Measurements from ENCODE around the gene RABGAP1L.
"Not testable (repeated sequence)": the region's sequence is repeated elsewhere in the genome, so short reads cannot be mapped to it uniquely, and the experiment has no call there.

The RABGAP1L gene

GRCh38 chr1:174841747-174842146, 682.4 kb downstream of the RABGAP1L start:
- DNase-seq, result no peak

DNA sequence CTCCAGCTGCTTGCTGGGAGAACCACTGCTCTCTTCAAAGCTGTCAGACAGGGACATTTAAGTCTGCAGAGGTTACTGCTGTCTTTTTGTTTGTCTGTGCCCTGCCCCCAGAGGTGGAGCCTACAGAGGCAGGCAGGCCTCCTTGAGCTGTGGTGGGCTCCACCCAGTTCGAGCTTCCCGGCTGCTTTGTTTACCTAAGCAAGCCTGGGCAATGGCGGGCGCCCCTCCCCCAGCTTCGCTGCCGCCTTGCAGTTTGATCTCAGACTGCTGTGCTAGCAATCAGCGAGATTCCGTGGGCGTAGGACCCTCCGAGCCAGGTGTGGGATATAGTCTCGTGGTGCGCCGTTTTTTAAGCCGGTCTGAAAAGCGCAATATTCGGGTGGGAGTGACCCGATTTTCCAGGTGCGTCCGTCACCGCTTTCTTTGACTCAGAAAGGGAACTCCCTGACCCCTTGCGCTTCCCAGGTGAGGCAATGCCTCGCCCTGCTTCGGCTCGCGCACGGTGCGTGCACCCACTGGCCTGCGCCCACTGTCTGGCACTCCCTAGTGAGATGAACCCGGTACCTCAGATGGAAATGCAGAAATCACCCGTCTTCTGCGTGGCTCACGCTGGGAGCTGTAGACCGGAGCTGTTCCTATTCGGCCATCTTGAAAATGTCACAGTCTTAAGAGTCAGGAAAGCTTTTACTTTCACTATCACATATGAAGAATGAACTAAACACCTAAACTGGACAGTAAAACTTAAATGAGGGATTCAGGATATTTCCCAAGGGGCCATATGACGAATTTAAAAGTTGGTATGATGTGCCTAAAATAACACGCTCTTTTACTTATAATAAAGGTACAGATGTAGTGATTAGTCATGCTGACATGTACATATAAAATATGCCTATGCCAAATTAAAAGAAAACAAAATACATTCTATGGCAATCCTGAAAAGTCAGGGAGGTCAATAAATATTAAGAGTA, 689.6 kb downstream of the RABGAP1L start:
- DNase-seq, result not testable (repeated sequence)

DNA sequence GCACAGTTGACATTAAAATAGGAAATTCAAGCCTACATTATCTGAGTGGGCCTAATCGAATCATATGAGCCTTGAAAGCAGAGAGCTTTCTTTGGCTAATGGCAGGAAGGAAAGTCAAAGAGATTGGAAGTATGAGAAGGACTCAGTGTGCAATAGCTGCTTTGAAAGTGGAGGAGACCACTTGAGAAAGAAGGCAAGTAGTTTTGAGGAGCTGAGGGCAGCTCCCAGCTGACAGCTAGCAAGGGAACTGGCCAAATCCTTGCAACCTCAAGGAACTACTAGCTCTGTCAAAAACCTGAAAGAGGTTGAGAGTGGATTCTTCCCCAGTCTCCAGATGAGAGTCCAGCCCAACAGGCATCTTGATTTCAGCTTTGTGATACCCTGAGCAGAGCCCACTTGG, 691.4 kb downstream of the RABGAP1L start:
- no peak for DNase-seq

DNA sequence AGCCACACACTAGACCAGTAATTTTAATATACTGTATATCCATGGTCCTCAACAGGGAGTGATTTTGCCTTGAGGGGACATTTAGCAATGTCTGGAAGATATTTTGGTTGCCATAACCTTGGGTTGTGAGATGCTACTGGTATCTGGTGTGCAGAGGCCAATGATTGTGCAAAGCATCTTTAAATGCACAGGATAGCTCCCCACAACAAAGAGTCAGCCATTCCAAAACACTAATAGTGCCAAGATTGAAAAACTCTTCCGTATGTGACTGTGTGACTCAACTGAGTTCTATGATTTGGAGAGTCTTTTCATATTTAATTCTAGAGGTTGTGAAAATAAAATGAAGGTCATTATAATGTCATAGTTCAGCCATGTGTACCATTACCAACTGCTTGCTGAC, 699.0 kb downstream of the RABGAP1L start:
- DNase-seq, result no peak

- no peak for DNase-seq
Observed at GRCh38 chr1:174870319-174870718, 711.0 kb downstream of the RABGAP1L start.

DNA sequence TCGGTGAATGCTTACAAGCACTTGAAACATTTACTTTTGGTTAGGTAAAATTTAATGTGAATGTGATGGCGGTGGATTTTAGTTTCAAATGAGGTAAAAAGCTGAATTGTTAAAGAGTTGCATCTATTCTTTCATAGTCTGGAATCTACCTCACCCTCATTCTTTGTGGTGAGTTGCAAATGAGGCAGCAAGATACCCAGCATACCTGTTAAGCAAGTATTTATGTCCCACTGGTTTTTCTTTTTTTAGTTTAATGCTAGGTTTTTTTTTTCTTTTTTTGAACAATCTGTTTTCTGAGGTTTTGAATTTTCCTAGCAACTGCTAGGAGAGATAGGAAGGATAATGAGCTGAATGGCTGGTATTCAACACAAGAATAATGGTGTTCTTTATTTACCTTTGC, 712.6 kb downstream of the RABGAP1L start:
- no peak for DNase-seq

DNA sequence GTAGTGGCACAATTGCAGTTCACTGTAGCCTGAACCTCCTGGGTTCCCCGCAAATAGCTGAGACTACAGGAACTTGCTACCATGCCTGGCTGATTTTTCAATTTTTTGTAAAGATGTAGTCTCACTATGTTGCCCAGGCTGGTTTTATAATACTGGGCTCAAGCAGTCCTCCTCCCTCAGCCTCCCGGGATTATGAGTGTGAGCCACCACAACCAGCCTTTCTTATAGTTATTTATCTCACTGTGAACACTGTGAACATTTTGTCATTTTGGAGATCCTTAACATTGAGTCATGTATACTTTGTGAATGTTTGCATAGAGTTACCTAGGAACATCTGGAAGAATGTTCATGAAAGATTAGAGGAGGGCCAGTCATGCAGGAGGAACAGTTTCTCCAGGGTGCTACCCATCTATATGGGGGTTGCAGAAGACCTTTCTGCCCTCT, 713.3 kb downstream of the RABGAP1L start:
- DNase-seq, result no peak

- no peak for DNase-seq
Observed at GRCh38 chr1:174874331-174875053, 715.2 kb downstream of the RABGAP1L start.

GRCh38 chr1:174875306-174875705, 716.0 kb downstream of the RABGAP1L start:
- DNase-seq, result peak; percentile 72

DNA sequence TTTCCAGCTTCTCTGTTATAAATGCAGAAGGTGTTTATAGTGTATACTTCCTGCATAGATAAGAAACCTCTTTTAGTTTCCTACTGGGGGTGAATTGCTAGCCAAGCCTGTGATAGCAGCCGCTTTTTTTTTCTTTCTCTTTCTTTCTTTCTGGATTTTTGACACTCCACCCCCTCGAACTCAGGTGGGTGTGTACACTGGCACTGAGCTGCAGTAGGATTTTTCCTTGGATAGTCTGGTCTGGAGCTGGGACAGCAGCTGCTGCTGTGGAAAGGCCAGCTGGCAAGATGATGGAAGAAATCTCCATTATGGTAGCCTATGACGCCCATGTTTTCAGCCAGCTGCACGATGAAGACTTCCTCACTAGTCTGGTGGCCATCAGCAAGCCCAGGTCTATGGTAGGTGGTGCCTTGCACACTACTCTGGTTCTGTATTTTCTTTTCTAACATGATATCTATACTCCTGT, 717.9 kb downstream of the RABGAP1L start:
- DNase-seq, result no peak

DNA sequence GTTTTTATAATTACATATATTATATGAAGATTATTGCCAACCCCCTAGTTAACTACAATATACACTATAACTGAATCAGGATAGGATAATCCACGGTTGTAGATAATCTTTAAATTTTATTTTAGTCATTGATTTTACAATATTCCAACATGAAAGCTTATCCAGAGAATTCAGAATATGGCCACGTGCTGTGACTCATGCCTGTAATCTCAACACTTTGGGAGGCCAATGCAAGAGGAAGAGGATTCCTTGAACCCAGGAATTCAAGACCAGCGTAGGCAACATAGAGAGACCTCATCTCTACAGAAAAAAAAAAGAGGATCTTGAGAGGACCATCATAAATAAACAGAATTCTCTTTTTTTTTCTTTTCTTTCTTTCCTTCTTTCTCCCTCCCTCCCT, 720.9 kb downstream of the RABGAP1L start:
- no peak for DNase-seq

DNA sequence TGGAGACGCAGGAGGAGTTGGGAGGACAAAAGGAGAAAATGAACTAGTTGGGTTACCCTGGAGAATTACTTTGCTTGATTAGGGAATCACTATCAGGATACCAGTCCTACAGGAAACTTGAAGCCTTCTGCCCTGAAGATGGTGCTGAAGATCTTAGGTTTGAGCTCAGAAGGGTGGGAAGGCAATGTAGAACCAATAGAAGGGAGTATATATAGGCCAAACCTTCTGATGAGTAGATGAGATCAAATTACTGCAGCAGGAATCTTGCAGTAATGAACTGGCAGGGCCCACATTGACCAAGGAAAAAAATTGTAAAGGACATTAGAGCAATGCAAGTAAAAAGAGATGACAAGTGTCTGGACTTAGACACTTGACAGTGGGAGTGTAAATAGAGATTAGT, 724.1 kb downstream of the RABGAP1L start:
- no peak for DNase-seq

DNA sequence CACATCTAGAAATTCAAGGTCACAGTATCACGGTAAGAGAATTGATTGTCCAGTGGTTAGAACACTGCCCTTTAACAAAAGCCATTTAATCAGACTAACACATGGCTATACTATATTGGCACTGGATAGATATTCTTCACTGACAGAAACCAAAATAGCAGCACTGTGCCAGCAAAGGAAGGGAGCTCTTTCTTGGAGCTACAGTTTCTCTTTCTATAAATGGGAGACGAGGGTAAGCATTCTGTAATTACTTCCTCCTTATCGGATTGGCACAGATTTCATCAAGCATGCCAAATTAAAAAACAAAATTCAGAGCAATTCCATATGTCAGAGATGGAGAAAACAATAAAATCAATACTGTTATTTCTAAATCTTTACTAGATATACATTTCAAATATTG, 724.7 kb downstream of the RABGAP1L start:
- DNase-seq, result no peak

- no peak for DNase-seq
Observed at GRCh38 chr1:174884566-174884965, 725.2 kb downstream of the RABGAP1L start.

DNA sequence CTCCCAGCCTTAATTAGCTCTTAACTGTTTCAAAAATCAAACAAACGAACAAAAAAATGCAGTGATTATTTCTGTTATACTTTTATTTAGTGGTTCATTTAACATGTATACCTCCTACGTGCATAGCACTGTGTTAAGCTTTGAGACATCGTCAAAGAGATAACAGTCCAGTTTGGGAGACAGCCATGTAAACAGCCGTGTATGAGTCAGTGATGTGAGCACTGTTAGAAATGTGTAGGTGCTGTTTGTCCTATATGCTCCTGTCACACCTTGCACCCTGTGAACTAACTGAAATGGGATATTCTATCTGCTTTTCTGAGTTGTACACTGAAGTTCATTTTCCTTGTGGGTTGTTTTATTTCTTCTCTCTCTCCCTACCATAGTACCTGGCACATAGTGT, 730.7 kb downstream of the RABGAP1L start:
- DNase-seq, result no peak

GRCh38 chr1:174892016-174892415, 732.7 kb downstream of the RABGAP1L start:
- DNase-seq, result no peak

DNA sequence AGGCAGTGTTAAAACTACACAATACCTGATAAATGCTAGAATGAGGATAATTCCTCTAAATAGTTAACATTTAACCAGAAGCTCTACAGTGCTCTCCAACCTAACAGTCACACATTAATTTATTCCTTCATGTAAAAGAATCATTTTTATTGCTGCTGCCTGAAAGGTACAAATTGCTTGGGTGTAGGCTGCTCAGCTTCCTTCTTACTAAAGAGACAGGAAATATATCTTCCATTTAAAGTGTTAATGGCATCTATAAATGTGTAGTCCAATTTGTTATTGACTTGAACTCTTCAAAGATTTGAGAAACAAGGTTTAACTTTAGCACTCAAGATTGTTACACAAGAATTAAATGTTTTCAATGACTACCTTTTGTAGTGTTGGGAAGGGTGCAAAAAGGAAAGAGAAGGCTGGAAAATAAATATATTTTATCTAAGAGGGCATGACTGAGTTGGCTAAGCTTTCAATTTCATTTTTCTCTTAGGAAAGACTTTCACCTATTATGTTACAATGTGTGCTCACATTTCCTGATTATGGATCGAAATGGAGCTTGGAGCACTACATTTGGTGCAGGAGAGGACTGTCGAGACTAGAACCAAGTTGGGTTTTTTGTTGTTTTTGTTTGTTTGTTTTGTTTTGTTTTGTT, 734.9 kb downstream of the RABGAP1L start:
- DNase-seq, result peak; percentile 12

- DNase-seq, result not testable (repeated sequence)
Observed at GRCh38 chr1:174895610-174896009, 736.3 kb downstream of the RABGAP1L start.

GRCh38 chr1:174898102-174898797, 738.9 kb downstream of the RABGAP1L start:
- no peak for DNase-seq

- no peak for DNase-seq
Observed at GRCh38 chr1:174900317-174900716, 741.0 kb downstream of the RABGAP1L start.

- no peak for DNase-seq
Observed at GRCh38 chr1:174902531-174903099, 743.3 kb downstream of the RABGAP1L start.

- DNase-seq, result no peak
Observed at GRCh38 chr1:174911606-174912005, 752.3 kb downstream of the RABGAP1L start.
